GM18907 (cell line): Measurements from ENCODE around the gene ELAVL4.

Experiments
- ATAC-seq: cut with Tn5 transposase; IDR thresholded peaks from one replicate; pipeline ENCODE4 v1.9.1; 2021; ENCODE audit warnings: mild to moderate bottlenecking, moderate library complexity; ENCODE audit not compliant: unreplicated experiment

ELAVL4 gene

DNA sequence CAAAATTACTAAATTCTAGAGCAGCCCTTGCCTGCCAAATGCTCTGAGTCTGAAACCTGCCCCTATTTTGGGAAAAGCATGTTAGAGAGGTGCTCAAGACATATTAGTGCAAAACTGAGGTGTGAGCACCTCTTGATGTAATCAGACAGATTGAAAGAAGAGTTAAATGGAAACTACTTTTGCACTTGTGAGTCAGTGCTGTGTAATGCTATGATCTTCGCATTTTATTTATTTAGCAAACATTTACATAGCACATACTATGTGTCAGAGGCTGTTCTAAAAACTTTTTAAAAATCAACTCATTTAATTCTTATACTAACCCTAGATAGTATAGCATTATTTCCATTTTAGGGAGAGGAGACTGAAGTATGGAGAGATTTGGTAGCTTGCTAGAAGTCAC is 138.1 kb downstream of the ELAVL4 start:
- ATAC-seq = no peak

DNA sequence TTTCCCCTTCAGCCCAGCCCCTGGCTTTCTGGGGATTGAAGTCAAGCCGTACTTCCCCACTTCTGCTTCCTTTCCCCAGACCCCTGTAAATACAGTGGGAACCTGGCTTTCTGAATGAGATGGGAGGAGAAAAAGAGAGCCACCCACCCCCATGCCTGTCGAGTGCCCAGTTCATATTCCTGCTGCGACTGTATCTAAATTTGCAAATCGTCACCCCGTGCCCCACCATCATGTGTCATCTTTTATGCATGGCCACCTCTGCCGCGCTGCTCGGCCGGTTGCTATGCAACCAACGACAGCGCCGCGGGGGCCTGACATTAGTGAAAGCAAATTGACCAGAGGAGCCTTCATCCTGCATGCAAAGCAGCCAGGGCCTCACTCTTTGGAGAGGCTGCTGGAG is 143.0 kb downstream of the ELAVL4 start:
- peak; percentile 89 for ATAC-seq

DNA sequence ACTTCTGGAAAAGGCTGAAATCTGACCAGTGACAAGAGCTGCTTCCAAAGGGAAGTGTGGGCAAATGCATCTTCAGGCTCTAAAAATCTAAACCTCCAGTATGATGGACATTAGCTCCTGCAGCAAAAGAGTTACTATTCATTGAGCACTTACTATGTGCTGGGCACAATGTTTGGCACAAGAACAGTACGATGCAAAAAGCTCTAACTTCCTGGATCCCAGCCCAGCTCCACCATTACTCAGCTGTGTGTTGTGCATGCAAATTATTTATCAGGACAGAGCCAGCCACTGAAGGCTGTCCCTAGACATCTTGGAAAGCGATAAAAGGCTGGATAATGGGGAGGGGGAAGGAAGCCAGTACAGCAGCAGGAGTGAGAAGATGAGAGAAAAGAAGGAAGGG is 143.5 kb downstream of the ELAVL4 start:
- ATAC-seq = no peak
